GM10266 (cell line): Measurements from ENCODE around the gene RGS7.
"Not testable (repeated sequence)": the region's sequence is repeated elsewhere in the genome, so short reads cannot be mapped to it uniquely, and the experiment has no call there.

Source experiments
- DNase-seq: peaks from one replicate; pipeline ENCODE4 v3.0.0; 2012; ENCODE audit errors: extremely low spot score
- TF ChIP-seq, protein P1 (sequence below): IDR thresholded peaks from 2 replicates; pipeline ENCODE4 v1.5.1; 2012; ENCODE audit warnings: mild to moderate bottlenecking, low read depth; ENCODE audit not compliant: control insufficient read depth, insufficient read depth; ENCODE audit errors: missing control alignments

The RGS7 gene

GRCh38 chr1:241102664-241103063 lies 254.3 kb downstream of the RGS7 start:
- no peak for DNase-seq
- TF ChIP-seq, protein P1, sequence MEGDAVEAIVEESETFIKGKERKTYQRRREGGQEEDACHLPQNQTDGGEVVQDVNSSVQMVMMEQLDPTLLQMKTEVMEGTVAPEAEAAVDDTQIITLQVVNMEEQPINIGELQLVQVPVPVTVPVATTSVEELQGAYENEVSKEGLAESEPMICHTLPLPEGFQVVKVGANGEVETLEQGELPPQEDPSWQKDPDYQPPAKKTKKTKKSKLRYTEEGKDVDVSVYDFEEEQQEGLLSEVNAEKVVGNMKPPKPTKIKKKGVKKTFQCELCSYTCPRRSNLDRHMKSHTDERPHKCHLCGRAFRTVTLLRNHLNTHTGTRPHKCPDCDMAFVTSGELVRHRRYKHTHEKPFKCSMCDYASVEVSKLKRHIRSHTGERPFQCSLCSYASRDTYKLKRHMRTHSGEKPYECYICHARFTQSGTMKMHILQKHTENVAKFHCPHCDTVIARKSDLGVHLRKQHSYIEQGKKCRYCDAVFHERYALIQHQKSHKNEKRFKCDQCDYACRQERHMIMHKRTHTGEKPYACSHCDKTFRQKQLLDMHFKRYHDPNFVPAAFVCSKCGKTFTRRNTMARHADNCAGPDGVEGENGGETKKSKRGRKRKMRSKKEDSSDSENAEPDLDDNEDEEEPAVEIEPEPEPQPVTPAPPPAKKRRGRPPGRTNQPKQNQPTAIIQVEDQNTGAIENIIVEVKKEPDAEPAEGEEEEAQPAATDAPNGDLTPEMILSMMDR, result no peak

GRCh38 chr1:241101622-241102021 lies 255.4 kb downstream of the RGS7 start:
- no peak for DNase-seq
- TF ChIP-seq, protein P1, result no peak

DNA sequence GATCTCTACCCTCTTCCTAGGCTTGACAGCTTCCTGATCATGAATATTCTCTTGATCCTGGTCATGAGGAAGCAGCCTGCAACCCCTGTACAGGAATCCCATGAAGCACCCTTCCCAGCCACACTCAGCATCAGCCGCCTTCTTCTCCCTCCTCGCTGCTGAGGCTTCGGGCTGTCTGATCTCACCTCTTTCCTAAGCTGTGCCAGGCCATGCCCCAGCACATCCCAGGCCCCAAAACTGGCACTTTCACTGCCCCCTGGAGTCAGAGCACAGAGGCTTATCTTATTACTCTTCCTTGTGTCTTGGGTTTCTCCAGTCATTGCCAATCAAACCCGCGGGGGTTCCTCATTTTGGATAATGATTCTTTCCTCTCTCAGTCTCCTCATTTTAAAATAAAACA lies 259.5 kb downstream of the RGS7 start:
- DNase-seq, result no peak
- TF ChIP-seq, protein P1, result no peak

DNA sequence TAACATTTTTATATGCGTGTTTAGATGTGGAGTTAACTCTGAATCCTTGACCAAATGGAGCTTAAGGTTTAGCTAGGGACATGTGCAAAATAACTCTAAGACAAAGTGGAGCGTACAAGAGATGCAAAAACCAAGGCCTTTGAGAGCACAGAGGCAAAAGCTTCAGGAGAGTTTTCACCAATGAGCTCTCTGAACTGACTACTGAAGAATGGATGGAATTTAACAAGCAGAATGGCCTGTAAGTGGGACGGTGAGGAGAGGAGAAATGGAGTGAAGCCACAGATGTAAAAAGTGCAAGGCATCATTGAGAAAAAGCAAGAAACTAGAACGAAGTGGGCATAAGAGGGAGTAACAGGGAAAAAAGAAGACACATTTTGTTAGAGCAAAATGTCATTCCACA lies 260.0 kb downstream of the RGS7 start:
- TF ChIP-seq, protein P1, result no peak
- no peak for DNase-seq

GRCh38 chr1:241095847-241096246 lies 261.2 kb downstream of the RGS7 start:
- TF ChIP-seq, protein P1, result no peak
- DNase-seq, result no peak

DNA sequence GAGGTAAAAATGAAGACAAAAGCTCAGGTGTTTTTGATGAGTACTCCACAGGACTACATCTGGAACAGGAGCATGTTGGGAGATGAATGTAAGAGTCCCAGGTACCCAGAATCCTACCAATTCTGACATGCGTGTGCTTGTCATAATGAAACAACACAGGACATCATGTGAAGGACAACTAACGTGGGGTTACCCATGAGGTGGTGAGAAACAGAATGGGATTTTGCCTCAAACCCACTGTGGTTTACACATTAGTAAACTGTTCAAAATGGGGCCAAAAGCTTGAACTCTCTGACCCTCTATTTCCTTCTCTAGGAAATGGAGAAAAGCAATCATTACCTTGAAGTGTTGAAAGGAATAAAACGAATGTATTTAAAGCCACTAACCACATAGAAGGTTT lies 266.2 kb downstream of the RGS7 start:
- no peak for DNase-seq
- TF ChIP-seq, protein P1, result no peak

- not testable (repeated sequence) for DNase-seq
Observed at GRCh38 chr1:241089066-241089465, 267.9 kb downstream of the RGS7 start.

- DNase-seq, result not testable (repeated sequence)
Observed at GRCh38 chr1:241088075-241088474, 268.9 kb downstream of the RGS7 start.
